Neural progenitor cell (in vitro differentiated cells): Measurements from ENCODE around the gene THOC5.

Source experiments
- EZH2 ChIP-seq: fragments of 200-600 bp; sonication (generic); IDR thresholded peaks from 2 replicates; pipeline ENCODE4 v1.6.1; 2017; ENCODE audit warnings: antibody characterized with exemption, mild to moderate bottlenecking, moderate library complexity
- EZH2phosphoT487 ChIP-seq: fragments of 200-600 bp; sonication (generic); IDR thresholded peaks from 2 replicates; pipeline ENCODE4 v1.6.1; 2017; ENCODE audit warnings: antibody characterized with exemption
- TF ChIP-seq, protein P1 (sequence below): fragments of 200-600 bp; sonication (generic); IDR thresholded peaks from 2 replicates; pipeline ENCODE4 v1.5.1; 2017; ENCODE audit warnings: antibody characterized with exemption, mild to moderate bottlenecking

DNA sequence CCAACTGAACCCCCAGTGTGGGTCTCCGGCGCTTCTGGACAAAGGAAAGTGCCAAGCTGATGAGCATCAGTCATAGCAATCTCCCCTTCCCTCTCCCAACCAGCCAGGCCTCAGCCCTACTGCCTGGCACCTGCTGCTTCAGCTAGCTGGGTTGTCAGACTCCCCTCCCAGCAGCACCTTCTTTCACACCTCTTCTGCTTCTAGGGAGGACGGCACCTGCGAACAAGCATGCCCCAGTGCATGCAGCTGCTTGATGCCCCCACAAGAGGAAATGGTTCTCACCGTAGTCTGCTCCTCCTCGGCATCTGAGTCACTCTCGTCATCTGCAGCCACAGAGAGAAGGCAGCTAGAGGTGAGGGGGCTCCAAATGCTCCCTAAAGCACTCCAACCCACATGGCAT, 25.4 kb downstream of the THOC5 start:
- TF ChIP-seq, protein P1, sequence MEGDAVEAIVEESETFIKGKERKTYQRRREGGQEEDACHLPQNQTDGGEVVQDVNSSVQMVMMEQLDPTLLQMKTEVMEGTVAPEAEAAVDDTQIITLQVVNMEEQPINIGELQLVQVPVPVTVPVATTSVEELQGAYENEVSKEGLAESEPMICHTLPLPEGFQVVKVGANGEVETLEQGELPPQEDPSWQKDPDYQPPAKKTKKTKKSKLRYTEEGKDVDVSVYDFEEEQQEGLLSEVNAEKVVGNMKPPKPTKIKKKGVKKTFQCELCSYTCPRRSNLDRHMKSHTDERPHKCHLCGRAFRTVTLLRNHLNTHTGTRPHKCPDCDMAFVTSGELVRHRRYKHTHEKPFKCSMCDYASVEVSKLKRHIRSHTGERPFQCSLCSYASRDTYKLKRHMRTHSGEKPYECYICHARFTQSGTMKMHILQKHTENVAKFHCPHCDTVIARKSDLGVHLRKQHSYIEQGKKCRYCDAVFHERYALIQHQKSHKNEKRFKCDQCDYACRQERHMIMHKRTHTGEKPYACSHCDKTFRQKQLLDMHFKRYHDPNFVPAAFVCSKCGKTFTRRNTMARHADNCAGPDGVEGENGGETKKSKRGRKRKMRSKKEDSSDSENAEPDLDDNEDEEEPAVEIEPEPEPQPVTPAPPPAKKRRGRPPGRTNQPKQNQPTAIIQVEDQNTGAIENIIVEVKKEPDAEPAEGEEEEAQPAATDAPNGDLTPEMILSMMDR: no peak
- TF ChIP-seq EZH2phosphoT487 (no peak), EZH2 (no peak)
